Stimulated activated CD4-positive, alpha-beta T cell treated with anti-CD3 and anti-CD28 coated beads, Interleukin-12 subunit alpha, Interleukin-12 subunit beta, amount 100 ng/mL, for 48 hours (primary cell): ENCODE results near the gene POMGNT2.
"Not testable (repeated sequence)": the region's sequence is repeated elsewhere in the genome, so short reads cannot be mapped to it uniquely, and the experiment has no call there.

Experiments
- DNase-seq, 3 donors: peaks; one replicate each; pipeline ENCODE4 v3.0.0-alpha.2; 2020; ENCODE audit warnings: low read depth in 2 of 3, low spot score in 1 of 3

POMGNT2 gene

GRCh38 chr3:43077261-43077660 is 28.6 kb downstream of the POMGNT2 start:
- DNase-seq, result no peak

- DNase-seq, result no peak
These were observed 29.0 kb downstream of the POMGNT2 start for GRCh38 chr3:43076857-43077256.

- no peak for DNase-seq
These were observed 29.8 kb downstream of the POMGNT2 start for GRCh38 chr3:43075904-43076661.

GRCh38 chr3:43074901-43075689 is 30.8 kb downstream of the POMGNT2 start:
- DNase-seq, result no peak

DNA sequence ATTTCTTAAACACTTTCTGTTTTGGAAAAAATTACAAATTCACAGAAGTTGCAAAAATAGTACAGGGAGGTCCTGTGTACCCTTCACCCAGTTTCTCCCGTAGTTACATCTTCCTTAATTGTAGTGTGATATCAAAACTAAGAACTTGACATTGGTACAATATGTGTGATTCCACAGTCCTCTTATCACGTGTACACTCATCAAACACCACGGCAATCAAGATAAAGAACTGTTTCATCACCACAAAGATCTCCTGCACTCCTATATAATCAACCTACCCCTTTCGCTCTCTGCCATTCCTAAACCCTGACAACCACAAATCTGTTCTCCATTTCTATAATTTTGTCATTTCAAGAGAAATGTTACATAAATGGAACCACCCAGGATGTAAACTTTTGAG is 31.4 kb downstream of the POMGNT2 start:
- no peak for DNase-seq

DNA sequence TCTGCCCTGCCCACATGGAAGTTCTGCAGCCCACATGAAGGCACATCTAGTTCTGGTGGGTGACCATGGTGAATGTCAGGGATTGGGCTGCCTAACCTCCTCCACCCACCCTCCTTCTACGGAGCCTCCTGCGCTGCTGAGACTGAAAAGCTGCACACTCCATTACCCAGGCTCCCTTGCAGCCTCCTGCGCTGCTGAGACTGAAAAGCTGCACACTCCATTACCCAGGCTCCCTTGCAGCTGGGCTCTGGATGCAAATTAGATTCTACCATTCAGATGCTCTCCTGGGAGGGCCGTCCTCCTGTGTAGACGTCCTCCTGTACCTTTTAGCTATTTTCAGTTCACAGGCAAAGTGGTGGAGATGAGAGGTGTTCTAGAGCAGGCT is 32.1 kb downstream of the POMGNT2 start:
- DNase-seq, result no peak

DNA sequence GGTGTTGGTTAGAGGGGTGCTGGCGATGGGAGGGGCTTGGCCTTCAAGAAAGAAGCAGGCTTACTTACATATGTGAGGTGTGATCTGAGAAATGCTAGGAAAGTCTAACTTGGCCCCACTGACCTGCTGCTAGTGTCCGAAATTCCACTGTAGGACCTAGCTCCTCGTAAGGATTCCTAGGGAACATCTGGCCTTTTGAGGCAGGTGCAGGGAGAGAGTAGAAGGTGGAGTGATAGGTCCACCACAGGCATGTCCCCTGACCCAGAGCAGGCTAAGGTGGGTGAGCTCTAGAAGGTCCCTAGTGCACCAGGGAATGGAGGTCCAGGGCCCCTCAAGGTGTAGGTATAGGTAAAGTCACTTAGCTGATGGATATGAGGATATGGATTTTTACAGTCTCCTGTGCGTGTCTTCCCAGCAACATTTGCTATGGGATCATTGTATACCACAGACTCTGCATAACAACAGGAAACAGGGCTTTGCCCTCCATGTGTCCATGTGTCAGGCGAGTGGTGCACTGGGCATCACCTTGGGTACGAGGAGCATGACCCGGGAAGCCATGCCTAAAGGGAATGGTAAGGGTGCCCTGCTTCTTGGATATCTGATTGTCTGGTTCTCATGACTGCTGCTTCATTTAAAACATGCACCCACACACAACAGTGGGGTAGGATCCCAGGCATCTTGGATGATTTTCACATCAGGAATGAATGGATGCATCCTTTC is 32.6 kb downstream of the POMGNT2 start:
- DNase-seq, result no peak

GRCh38 chr3:43072361-43072760 is 33.5 kb downstream of the POMGNT2 start:
- no peak for DNase-seq

DNA sequence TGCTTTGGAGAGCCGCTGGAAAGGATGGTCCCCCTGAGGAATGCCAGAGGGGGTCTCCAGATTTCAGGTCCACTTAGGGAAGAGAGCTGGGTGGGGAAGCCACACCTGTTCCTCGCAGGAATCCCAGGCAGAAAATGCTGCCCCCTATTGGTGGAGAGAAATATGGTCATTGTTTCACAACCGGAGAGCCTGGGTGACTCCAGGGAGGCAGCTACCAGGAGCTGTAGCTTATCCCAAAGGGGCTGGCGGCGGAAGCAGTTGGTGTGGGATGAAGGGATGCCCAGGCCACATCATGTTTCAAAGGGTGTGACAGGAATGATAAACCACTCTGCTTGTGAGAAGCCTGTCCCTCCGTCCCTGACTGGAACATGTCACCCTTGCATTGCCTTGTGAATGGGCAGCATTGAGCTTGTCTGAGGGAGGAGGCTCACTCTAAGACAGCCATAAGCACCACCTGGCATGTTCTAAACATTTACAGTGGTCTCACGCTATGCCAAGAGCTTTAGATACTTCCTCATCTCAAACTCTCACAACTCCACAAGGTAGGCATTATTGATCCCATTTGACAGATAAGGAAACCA is 34.5 kb downstream of the POMGNT2 start:
- peak in 2 of 3 donors; percentile 9 to 34 for DNase-seq

- DNase-seq, result not testable (repeated sequence)
These were observed 35.2 kb downstream of the POMGNT2 start for GRCh38 chr3:43070670-43071069.

- no peak for DNase-seq
These were observed 42.8 kb downstream of the POMGNT2 start for GRCh38 chr3:43063114-43063513.

GRCh38 chr3:43062564-43063040 is 43.3 kb downstream of the POMGNT2 start:
- no peak for DNase-seq

DNA sequence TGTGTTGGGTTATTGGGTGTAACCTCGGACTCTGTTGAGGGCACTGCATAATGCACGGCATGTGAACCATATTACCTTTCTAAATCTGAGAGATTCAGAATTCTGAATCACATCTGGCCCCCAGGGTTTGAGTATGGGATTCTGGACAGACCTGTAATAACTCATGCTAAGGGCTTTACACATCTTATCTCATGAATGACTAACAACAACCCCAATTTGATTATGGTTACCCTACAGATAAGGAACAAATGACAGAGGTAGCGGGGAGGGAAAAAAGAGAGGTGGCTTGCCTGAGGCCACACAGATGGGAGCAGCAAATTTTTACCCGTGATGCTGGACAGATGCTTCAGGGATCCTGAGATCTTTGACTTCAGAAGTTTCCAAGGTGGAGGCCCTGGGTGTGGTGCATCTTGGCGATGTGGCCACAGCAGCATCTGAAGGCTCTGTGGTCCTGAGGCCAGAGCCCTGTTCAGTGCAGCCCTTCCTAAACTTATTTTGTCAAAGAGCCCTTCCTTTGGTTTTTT is 43.8 kb downstream of the POMGNT2 start:
- DNase-seq, result no peak

DNA sequence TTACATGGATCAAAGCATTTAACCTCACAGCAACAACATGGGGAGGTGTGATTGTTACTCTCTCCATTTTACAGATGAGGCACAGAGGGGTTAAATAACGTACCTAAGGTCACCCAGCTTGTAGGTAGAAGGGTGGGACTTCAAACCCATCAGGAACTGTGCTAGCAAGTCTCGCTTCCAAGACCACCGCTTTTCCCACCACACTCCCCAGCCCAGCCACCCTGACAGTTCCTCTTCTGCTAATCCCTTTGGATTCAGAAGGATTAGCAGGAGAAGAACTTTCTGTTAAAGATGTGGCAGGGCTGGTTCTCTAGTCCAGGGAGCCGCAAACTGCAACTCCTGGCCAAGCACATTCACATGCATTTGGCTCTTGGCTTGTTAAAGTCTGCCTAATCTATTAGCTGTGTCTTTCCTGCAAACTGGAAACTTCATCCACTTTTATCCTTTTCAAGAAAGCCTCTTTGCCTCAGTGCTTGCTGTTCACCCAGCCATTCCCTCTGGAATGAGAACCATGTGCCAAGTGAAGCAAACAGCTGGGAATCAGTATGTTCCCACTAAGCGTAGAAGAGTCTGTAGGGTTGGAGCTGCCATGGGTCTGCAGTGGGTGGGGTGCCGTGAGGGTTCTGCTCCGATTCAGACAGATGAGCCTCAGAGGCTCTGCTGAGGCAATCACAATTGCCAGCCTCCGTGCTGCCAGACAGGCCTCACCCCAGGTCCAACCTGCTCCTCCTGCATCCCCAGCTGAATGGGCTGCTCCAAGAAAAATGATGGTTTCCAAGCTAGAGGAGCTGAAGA is 44.6 kb downstream of the POMGNT2 start:
- no peak for DNase-seq

DNA sequence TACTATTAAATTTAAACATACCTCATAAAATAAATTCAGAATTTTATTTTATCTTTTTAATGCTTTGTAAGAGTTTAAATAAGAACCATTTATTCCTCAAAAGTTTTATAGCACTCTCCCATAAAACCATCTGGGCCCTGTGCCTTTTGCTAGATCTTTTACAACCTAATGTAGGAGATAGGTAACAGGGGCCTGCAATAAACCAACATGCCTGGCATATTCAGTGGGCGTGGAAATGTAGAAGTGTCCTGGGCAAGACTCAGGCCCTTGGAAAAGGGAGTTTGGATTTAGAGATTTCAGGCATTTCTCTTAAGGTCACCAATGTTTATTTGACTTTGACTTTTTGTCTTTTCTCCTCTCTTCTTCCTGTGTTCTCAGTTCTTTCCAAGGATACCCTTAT is 46.4 kb downstream of the POMGNT2 start:
- DNase-seq, result no peak

GRCh38 chr3:43055806-43056770 is 49.8 kb downstream of the POMGNT2 start:
- DNase-seq, result no peak

DNA sequence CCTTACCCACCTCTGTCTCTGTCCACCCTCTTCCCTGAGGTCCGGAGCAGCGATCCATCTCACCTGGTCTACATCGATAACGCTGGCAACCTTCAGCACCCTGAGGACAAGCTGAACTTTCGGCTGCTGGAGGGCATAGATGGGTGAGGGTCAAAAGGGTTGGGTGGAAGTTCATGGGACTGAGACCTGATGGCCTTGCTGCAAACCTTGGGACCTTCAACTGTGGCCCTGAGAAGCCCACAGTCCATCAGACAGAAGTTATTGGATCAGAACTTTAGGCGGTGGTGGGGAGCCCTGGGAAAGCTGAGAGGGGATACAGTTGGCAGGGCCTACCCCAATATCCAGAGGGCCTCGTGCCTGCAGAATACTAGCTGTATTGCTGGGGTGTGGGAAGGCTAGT is 50.5 kb downstream of the POMGNT2 start:
- no peak for DNase-seq

GRCh38 chr3:43054754-43055153 is 51.1 kb downstream of the POMGNT2 start:
- no peak for DNase-seq

- DNase-seq, result no peak
These were observed 52.6 kb downstream of the POMGNT2 start for GRCh38 chr3:43053291-43053690.
